IMR-90 (cell line): ENCODE results near the gene IGF2BP1. TPM values are rescaled to one million over a fixed set of nuclear protein-coding genes. Genes with fewer than 3 reads are reported as not detected.

Source experiments
- ATAC-seq: fragments of 200-7000 bp; cut with Tn5 transposase; 2 replicates; pipeline ENCODE4 v1.9.1; 2020; ENCODE audit warnings: low read depth, mild to moderate bottlenecking, moderate library complexity
- BruUV-seq: library from RNA; stranded (reverse); fragments of 400-500 nt; replicated peaks from 2 replicates; lab custom pipeline; 2021; lab: Mats Ljungman, UMichigan
- CTCF ChIA-PET: fragments of 300-600 bp; formaldehyde crosslinking; extraction: SDS; loops from one replicate; lab custom pipeline; 2021; ENCODE audit warnings: antibody characterized with exemption; lab: Yijun Ruan, JAX
- POLR2A ChIA-PET: fragments of 300-600 bp; sonication (Branson Sonifier 250); formaldehyde crosslinking; loops from one replicate; lab custom pipeline; 2022; ENCODE audit warnings: antibody characterized with exemption; ENCODE audit not compliant: unreplicated experiment; lab: Charles Lee
- DNase-seq: peaks from one replicate; pipeline ENCODE4 v3.0.0; 2013
- H2AFZ ChIP-seq: replicated peaks from 2 replicates; pipeline ENCODE3; 2013; ENCODE audit warnings: low read length, mild to moderate bottlenecking; ENCODE audit not compliant: poor library complexity
- H2AK5ac ChIP-seq: 2 replicates; pipeline ENCODE4 v1.6.1; 2013; ENCODE audit warnings: low read depth, low read length, inconsistent platforms
- H2AK9ac ChIP-seq: replicated peaks from 2 replicates; pipeline ENCODE3; 2013; ENCODE audit warnings: mild to moderate bottlenecking, low read depth, low read length, moderate library complexity; ENCODE audit not compliant: poor library complexity
- H2BK120ac ChIP-seq: 2 replicates; pipeline ENCODE4 v1.6.1; 2013; ENCODE audit warnings: low read depth, low read length, inconsistent platforms
- H2BK15ac ChIP-seq: 3 replicates; pipeline ENCODE4 v1.6.1; 2013; ENCODE audit warnings: low read depth, low read length, inconsistent platforms
- H2BK20ac ChIP-seq: 2 replicates; pipeline ENCODE4 v1.6.1; 2013; ENCODE audit warnings: low read depth, mild to moderate bottlenecking, inconsistent platforms, low read length, moderate library complexity
- H2BK5ac ChIP-seq: 2 replicates; pipeline ENCODE4 v1.6.1; 2013; ENCODE audit warnings: mild to moderate bottlenecking, low read depth, low read length, inconsistent platforms; ENCODE audit not compliant: poor library complexity, severe bottlenecking
- H3K14ac ChIP-seq: replicated peaks from 2 replicates; pipeline ENCODE4 v1.6.1; 2013; ENCODE audit warnings: low read depth, low read length, inconsistent platforms
- H3K18ac ChIP-seq: 2 replicates; pipeline ENCODE4 v1.6.1; 2013; ENCODE audit warnings: low read depth, low read length, control low read depth
- H3K23ac ChIP-seq: 2 replicates; pipeline ENCODE4 v1.6.1; 2013; ENCODE audit warnings: low read depth, low read length, inconsistent platforms
- H3K27ac ChIP-seq: 2 replicates; pipeline ENCODE4 v1.5.1; 2013; ENCODE audit warnings: mild to moderate bottlenecking, control low read depth, low read length; ENCODE audit not compliant: insufficient read depth
- H3K27me3 ChIP-seq: 2 replicates; pipeline ENCODE4 v1.6.1; 2013; ENCODE audit warnings: low read length; ENCODE audit not compliant: control insufficient read depth, insufficient read depth
- H3K36me3 ChIP-seq: 2 replicates; pipeline ENCODE4 v1.6.1; 2013; ENCODE audit warnings: low read length, mixed read lengths; ENCODE audit not compliant: control insufficient read depth, insufficient read depth
- H3K4ac ChIP-seq: 2 replicates; pipeline ENCODE4 v1.6.1; 2013; ENCODE audit warnings: low read depth, low read length, inconsistent platforms
- H3K4me1 ChIP-seq: 2 replicates; pipeline ENCODE4 v1.6.1; 2013; ENCODE audit warnings: low read length, mixed read lengths; ENCODE audit not compliant: control insufficient read depth, insufficient read depth
- H3K4me2 ChIP-seq: 2 replicates; pipeline ENCODE4 v1.6.1; 2013; ENCODE audit warnings: low read depth, mild to moderate bottlenecking, control low read depth, low read length, moderate library complexity
- H3K4me3 ChIP-seq: 2 replicates; pipeline ENCODE4 v1.5.1; 2013; ENCODE audit warnings: low read depth, mild to moderate bottlenecking, control low read depth, low read length, moderate library complexity; ENCODE audit not compliant: insufficient read depth
- H3K56ac ChIP-seq: 2 replicates; pipeline ENCODE4 v1.6.1; 2013; ENCODE audit warnings: low read length, inconsistent platforms; ENCODE audit not compliant: insufficient read depth; ENCODE audit errors: extremely low read depth
- H3K79me1 ChIP-seq, 2 experiments: 2 replicates each; pipeline ENCODE4 v1.6.1; 2013; ENCODE audit warnings: low read length in 2 of 2, inconsistent platforms in 1 of 2, low read depth in 1 of 2
- H3K9ac ChIP-seq: 2 replicates; pipeline ENCODE4 v1.6.1; 2013; ENCODE audit warnings: low read depth, low read length, control low read depth
- H3K9me1 ChIP-seq: 2 replicates; pipeline ENCODE4 v1.6.1; 2013; ENCODE audit warnings: low read length, inconsistent platforms; ENCODE audit not compliant: insufficient read depth
- H3K9me3 ChIP-seq: 2 replicates; pipeline ENCODE4 v1.6.1; 2013; ENCODE audit warnings: low read length; ENCODE audit not compliant: control insufficient read depth, insufficient read depth
- H4K20me1 ChIP-seq: 2 replicates; pipeline ENCODE4 v1.6.1; 2013; ENCODE audit warnings: low read length, inconsistent platforms; ENCODE audit not compliant: insufficient read depth
- H4K5ac ChIP-seq: 2 replicates; pipeline ENCODE4 v1.6.1; 2013; ENCODE audit warnings: mild to moderate bottlenecking, low read depth, low read length, control low read depth
- H4K8ac ChIP-seq, 2 experiments: 2 replicates each; pipeline ENCODE4 v1.6.1; 2013; ENCODE audit warnings: low read depth in 2 of 2, low read length in 2 of 2, control low read depth in 1 of 2, inconsistent platforms in 1 of 2
- H4K91ac ChIP-seq: 2 replicates; pipeline ENCODE4 v1.6.1; 2013; ENCODE audit warnings: low read depth, low read length, inconsistent platforms; ENCODE audit not compliant: insufficient read depth
- BHLHE40 ChIP-seq: fragments of 150-350 bp; IDR thresholded peaks from 2 replicates; pipeline ENCODE4 v1.6.1; 2016; ENCODE audit warnings: mild to moderate bottlenecking, low read depth, low read length
- CEBPB ChIP-seq: IDR thresholded peaks from 2 replicates; pipeline ENCODE4 v1.6.1; 2012; ENCODE audit warnings: low read depth, low read length, improper control_type of control experiment
- CHD1 ChIP-seq: IDR thresholded peaks from 2 replicates; pipeline ENCODE4 v1.6.1; 2012; ENCODE audit warnings: low read depth, low read length, improper control_type of control experiment
- CTCF ChIP-seq: conservative IDR thresholded peaks from 2 replicates; pipeline ENCODE4 v1.5.1; 2012; ENCODE audit warnings: mild to moderate bottlenecking, low read depth, low read length, improper control_type of control experiment
- ELK1 ChIP-seq: fragments of 150-350 bp; IDR thresholded peaks from 2 replicates; pipeline ENCODE4 v1.6.1; 2016; ENCODE audit warnings: low read depth, mild to moderate bottlenecking, low read length, moderate library complexity, borderline replicate concordance
- FOS ChIP-seq: fragments of 150-350 bp; IDR thresholded peaks from 2 replicates; pipeline ENCODE4 v1.6.1; 2016; ENCODE audit warnings: low read depth, low read length
- MAFK ChIP-seq: IDR thresholded peaks from 2 replicates; pipeline ENCODE4 v1.6.1; 2012; ENCODE audit warnings: low read depth, low read length, improper control_type of control experiment
- MAZ ChIP-seq: IDR thresholded peaks from 2 replicates; pipeline ENCODE4 v1.6.1; 2012; ENCODE audit warnings: low read depth, mild to moderate bottlenecking, low read length, improper control_type of control experiment, moderate library complexity, borderline replicate concordance
- MXI1 ChIP-seq: IDR thresholded peaks from 2 replicates; pipeline ENCODE4 v1.6.1; 2012; ENCODE audit warnings: low read depth, mild to moderate bottlenecking, low read length, moderate library complexity, borderline replicate concordance
- NFE2L2 ChIP-seq: fragments of 150-350 bp; IDR thresholded peaks from 2 replicates; pipeline ENCODE4 v1.6.1; 2016; ENCODE audit warnings: low read depth, mild to moderate bottlenecking, low read length
- POLR2A ChIP-seq: IDR thresholded peaks from 2 replicates; pipeline ENCODE4 v1.6.1; 2012; ENCODE audit warnings: mild to moderate bottlenecking, low read depth, low read length
- RAD21 ChIP-seq: IDR thresholded peaks from 2 replicates; pipeline ENCODE4 v1.6.1; 2012; ENCODE audit warnings: low read length, improper control_type of control experiment
- RCOR1 ChIP-seq: IDR thresholded peaks from 2 replicates; pipeline ENCODE4 v1.6.1; 2012; ENCODE audit warnings: mild to moderate bottlenecking, low read length, improper control_type of control experiment; ENCODE audit not compliant: insufficient replicate concordance
- RFX5 ChIP-seq: IDR thresholded peaks from 2 replicates; pipeline ENCODE4 v1.8.0; 2012; ENCODE audit warnings: low read depth, mild to moderate bottlenecking, low read length, moderate library complexity
- SMC3 ChIP-seq: fragments of 150-350 bp; IDR thresholded peaks from 2 replicates; pipeline ENCODE4 v1.6.1; 2016; ENCODE audit warnings: low read depth, mild to moderate bottlenecking, antibody characterized with exemption, low read length, moderate library complexity
- USF2 ChIP-seq: fragments of 150-350 bp; IDR thresholded peaks from 2 replicates; pipeline ENCODE4 v1.6.1; 2017; ENCODE audit warnings: mild to moderate bottlenecking, antibody characterized with exemption, low read length, low read depth
- WGBS, 2 experiments: methylation state at CpG; one replicate each; pipeline versions ENCODE4 v1.1.5 to v1.1.7; 2013; ENCODE audit warnings: missing lambda C conversion rate in 2 of 2; ENCODE audit not compliant: insufficient read length in 1 of 2; ENCODE audit errors: extremely low coverage in 2 of 2; 5-methylcytosine and 5-hydroxymethylcytosine counted together
- dilution Hi-C: fragments of 300-500 bp; cut with HindIII; formaldehyde crosslinking; loops from one replicate; pipeline ENCODE4 v1.14.3; 2018; ENCODE audit warnings: low sequenced_read_pairs; ENCODE audit not compliant: unreplicated experiment
- in situ Hi-C: fragments of 300-500 bp; cut with MboI; formaldehyde crosslinking; loops from 3 replicates; pipeline ENCODE4 v1.14.3; 2019; ENCODE audit warnings: low sequenced_read_pairs, inconsistent platforms, mixed read lengths
- intact Hi-C: fragments of 100-400 bp; cut with micrococcal nuclease; formaldehyde crosslinking; loops from 2 replicates; pipeline ENCODE4 v1.10.0; 2022
- polyA plus RNA-seq, 3 experiments: library from polyadenylated mRNA; depleted of rRNA; stranded (reverse); fragments of >200 nt; gene quantifications; 2 replicates each; pipeline ENCODE4 v1.2.3, GENCODE V29; 2012; ENCODE audit warnings: low replicate concordance in 1 of 3
- total RNA-seq: library from RNA; depleted of rRNA; stranded (reverse); fragments of >200 nt; gene quantifications from 2 replicates; pipeline ENCODE4 v1.2.3, GENCODE V29; 2012

IGF2BP1 gene
- total and polyA plus RNA-seq, 2 of the 4 experiments (the other 2 are of a cell fraction): 10.2 to 13.1 TPM

GRCh38 chr17:49018748-49019147 lies 21.6 kb downstream of the IGF2BP1 start:
- H3K36me3 ChIP-seq: peaks cover 4% of the 10 kb centered on the region; the same call in 1 of the 2 replicates
- no peak overlapping the region for H2AK9ac ChIP-seq
- no peak overlapping the region for H2BK15ac ChIP-seq
- H3K9me1 ChIP-seq: peaks cover 45% of the 10 kb centered on the region
- H2AFZ ChIP-seq: no peak overlapping the region
- no peak overlapping the region for H3K4me3 ChIP-seq
- H4K20me1 ChIP-seq: peaks cover 62% of the 10 kb centered on the region
- H3K4me2 ChIP-seq: no peak overlapping the region
- in situ Hi-C loops: no loop called here
- H3K27ac ChIP-seq: no peak overlapping the region
- no peak overlapping the region for H4K5ac ChIP-seq
- no peak overlapping the region for H2AK5ac ChIP-seq
- no peaks in the 10 kb centered on the region for H3K27me3 ChIP-seq
- H3K4ac ChIP-seq: no peak overlapping the region
- no peak overlapping the region for H3K14ac ChIP-seq
- TF ChIP-seq MAFK (no peak), MXI1 (no peak), SMC3 (no peak), ELK1 (no peak), RFX5 (no peak), MAZ (no peak), CHD1 (no peak), FOS (no peak), USF2 (no peak), RCOR1 (no peak), RAD21 (no peak), NFE2L2 (no peak), POLR2A (no peak), CEBPB (no peak), BHLHE40 (no peak), CTCF (no peak)
- BruUV-seq: no TSS peak
- peaks cover 27 to 84% of the 10 kb centered on the region in 2 experiments for H3K79me1 ChIP-seq
- H2BK5ac ChIP-seq: no peak overlapping the region
- no peak overlapping the region for H3K56ac ChIP-seq
- H3K9ac ChIP-seq: no peak overlapping the region
- dilution Hi-C loops: no loop called here
- no peak overlapping the region for H2BK20ac ChIP-seq
- H4K8ac ChIP-seq: no peak overlapping the region
- POLR2A ChIA-PET: interaction anchor here (0.5 kb wide), 1 partner anchor 21 kb away, joined by 5 read pairs; no protein-coding TSS in a partner anchor
- intact Hi-C loops: no loop called here
- ATAC-seq (no peak), DNase-seq (no peak)
- CTCF ChIA-PET: interaction anchor here (0.6 kb wide), 1 partner anchor 141 kb away, joined by 3 read pairs; no protein-coding TSS in a partner anchor
- no CpG with 5 or more reads among the region's 1 CpG for WGBS, 2 experiments
- peak overlapping the region; percentile 36; the same call in 1 of the 2 replicates for H3K23ac ChIP-seq
- peaks cover 37% of the 10 kb centered on the region for H3K4me1 ChIP-seq
- no peak overlapping the region for H3K18ac ChIP-seq
- no peaks in the 10 kb centered on the region for H3K9me3 ChIP-seq
- H4K91ac ChIP-seq: no peak overlapping the region
- no peak overlapping the region for H2BK120ac ChIP-seq
